Activated gamma-delta T cell (primary cell): ENCODE data around the gene NINJ2.

ENCODE experiments used
- DNase-seq: peaks from one replicate; lab custom pipeline; 2025; lab: John Stamatoyannopoulos, UW

NINJ2 gene

GRCh38 chr12:549476-550082 lies 113.7 kb downstream of the NINJ2 start:
- no peak for DNase-seq

GRCh38 chr12:547883-548470 lies 115.3 kb downstream of the NINJ2 start:
- DNase-seq = no peak

DNA sequence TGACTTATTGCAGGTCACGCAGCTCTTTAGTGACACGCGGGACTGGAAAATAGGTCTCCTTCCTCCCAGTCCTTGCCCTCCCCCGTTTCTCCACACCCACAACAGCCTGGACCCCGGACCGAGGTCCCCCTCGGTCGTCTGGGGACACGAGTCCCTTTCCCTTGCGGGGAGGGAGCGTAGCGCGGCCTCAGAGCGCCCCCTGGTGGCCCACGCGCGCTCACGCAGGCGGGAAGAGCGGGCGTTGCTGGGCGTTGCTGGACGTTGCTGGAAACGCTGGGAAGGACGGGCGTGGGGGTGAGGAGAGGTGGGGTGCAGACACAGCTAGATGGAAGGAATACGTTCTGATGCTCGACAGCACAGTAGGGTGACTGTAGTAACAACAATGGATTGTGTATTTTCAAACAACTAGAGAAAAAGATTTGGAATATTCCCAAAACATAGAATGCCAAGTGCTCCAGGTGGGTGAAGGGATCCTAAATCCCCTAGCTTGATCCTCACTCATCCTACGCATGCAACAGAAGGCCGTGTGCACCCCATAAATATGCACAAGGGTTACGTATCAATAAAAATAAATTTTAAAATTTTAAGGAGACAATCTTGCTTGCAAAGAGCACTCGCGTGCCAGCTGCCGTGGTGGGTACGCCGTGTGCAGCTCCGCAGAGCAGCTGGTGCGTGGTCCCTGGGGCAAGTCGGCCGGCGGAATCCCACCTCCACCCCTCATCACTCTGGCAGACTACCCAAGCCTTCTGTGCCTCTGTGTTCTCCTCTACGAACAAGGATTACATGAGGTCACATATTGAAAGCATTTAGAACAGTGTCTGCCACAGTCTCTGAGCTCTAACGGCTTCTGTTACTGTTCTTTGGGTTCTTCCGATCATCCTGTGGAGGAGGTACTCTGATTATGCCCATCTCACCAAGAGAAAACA lies 116.1 kb downstream of the NINJ2 start:
- peak; percentile 38 for DNase-seq

- no peak for DNase-seq
Measured at GRCh38 chr12:546265-546919, 116.9 kb downstream of the NINJ2 start.

DNA sequence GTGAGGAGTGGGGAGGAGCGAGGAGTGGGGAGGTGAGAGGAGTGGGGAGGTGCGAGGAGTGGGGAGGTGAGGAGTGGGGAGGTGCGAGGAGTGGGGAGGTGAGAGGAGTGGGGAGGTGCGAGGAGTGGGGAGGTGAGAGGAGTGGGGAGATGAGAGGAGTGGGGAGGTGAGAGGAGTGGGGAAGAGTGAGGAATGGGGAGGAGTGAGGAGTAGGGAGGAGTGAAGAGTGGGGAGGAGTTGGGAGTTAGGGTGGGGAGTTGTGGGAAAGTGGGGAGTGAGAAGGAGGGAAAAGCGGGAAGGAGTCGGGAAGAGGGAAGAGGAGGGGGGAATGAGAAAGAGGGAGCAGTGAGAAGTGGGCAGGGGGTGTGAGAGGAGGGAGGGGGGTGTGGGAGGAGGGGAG lies 117.4 kb downstream of the NINJ2 start:
- no peak for DNase-seq

GRCh38 chr12:544941-545635 lies 118.2 kb downstream of the NINJ2 start:
- no peak for DNase-seq

- no peak for DNase-seq
Measured at GRCh38 chr12:544142-544541, 119.1 kb downstream of the NINJ2 start.

- no peak for DNase-seq
Measured at GRCh38 chr12:543114-543451, 120.2 kb downstream of the NINJ2 start.

- no peak for DNase-seq
Measured at GRCh38 chr12:542395-543113, 120.7 kb downstream of the NINJ2 start.

DNA sequence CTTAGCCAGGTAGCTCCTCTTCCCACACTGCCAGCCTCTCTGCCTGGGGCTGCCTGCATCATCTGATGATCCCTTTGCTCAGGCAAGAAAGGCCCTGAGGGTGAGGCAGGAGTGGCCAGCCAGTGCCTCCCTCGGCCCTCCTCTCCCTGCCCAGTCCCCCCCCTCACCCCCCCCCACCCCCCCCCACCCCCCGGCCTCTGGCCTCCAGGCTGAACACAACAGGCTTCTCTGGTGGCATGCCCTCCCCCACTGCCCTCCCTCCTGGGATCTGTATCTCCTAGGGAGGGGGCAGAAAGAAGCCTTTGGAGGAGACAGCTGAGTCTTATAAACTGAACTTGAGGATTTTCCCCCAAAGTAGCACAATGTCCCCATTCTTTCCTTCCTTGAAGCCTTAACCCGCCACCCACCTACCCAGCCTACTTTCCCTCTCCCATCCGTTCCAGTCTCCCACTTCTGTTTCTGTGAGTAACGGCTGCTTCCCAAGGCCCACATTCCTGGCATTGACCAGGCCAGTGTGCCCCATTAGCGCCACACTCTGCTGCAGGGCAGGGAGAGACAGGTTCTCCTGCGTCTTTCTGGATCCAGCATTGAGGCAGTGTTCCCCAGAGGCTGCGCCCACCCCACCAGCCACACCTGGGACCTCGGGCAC lies 121.4 kb downstream of the NINJ2 start:
- no peak for DNase-seq

DNA sequence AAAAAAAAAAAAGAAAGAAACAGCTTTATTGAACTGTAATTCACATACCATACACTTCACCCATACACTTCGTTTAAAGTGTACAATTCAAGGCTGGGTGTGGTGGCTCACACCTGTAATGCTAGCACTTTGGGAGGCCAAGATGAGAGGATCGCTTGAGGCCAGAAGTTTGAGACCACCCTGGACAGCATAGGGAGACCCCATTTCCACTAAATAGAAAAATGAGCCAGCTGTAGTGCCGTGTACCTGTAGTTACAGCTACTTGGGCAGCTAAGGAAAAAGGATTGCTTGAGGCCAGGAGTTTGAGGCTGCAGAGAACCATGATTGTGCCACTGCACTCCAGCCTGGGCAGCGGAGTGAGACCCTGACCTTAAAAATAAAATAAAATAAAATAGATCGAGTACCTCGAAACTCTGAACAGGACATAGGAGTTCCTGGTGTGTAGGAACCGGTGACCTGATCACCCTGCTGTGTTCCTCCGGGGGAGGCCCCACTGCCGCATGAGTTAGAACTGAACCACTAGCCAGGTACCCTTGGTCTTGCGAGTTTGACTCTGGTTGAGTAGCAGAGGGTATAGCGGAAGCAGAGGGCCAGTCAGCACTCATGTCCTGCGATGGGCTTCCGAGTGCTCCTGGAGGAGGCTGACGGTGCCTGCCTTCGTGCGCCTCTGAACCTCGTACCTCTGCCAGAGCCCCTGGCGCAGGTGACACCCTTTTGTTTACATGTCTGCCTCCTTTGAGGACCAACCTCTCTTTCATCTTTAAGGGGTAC lies 123.5 kb downstream of the NINJ2 start:
- no peak for DNase-seq

- DNase-seq = no peak
Measured at GRCh38 chr12:538731-539539, 124.3 kb downstream of the NINJ2 start.

- DNase-seq = no peak
Measured at GRCh38 chr12:537772-538171, 125.5 kb downstream of the NINJ2 start.

GRCh38 chr12:536751-537245 lies 126.4 kb downstream of the NINJ2 start:
- DNase-seq = no peak

GRCh38 chr12:535396-535795 lies 127.8 kb downstream of the NINJ2 start:
- no peak for DNase-seq

GRCh38 chr12:534216-534615 lies 129.0 kb downstream of the NINJ2 start:
- DNase-seq = no peak

GRCh38 chr12:533718-534117 lies 129.5 kb downstream of the NINJ2 start:
- DNase-seq = no peak

GRCh38 chr12:532908-533565 lies 130.2 kb downstream of the NINJ2 start:
- no peak for DNase-seq
